BLaER1 (cell line): ENCODE measurements around the gene OSBPL10.

Experiments
- H3K27ac ChIP-seq: shearing (Covaris generic); formaldehyde crosslinking; 2 replicates; pipeline ENCODE4 v1.8.1; 2022
- H3K27me3 ChIP-seq: shearing (Covaris generic); formaldehyde crosslinking; 2 replicates; pipeline ENCODE4 v1.8.1; 2022
- H3K36me3 ChIP-seq: shearing (Covaris generic); formaldehyde crosslinking; 2 replicates; pipeline ENCODE4 v1.8.1; 2022
- H3K4me1 ChIP-seq: shearing (Covaris generic); formaldehyde crosslinking; 2 replicates; pipeline ENCODE4 v1.8.1; 2022
- H3K4me2 ChIP-seq: shearing (Covaris generic); formaldehyde crosslinking; 2 replicates; pipeline ENCODE4 v1.8.1; 2022
- H3K4me3 ChIP-seq: shearing (Covaris generic); formaldehyde crosslinking; 2 replicates; pipeline ENCODE4 v1.8.1; 2022
- H3K9ac ChIP-seq: shearing (Covaris generic); formaldehyde crosslinking; 2 replicates; pipeline ENCODE4 v1.8.1; 2022
- H3K9me3 ChIP-seq: shearing (Covaris generic); formaldehyde crosslinking; 2 replicates; pipeline ENCODE4 v1.8.1; 2022
- H4K20me1 ChIP-seq: shearing (Covaris generic); formaldehyde crosslinking; 2 replicates; pipeline ENCODE4 v1.8.1; 2022
- Cebpa-rat ChIP-seq: shearing (Covaris generic); IDR thresholded peaks from 2 replicates; pipeline ENCODE4 v1.8.1; 2022

Gene OSBPL10

GRCh38 chr3:31896648-31897433, 84.2 kb downstream of the OSBPL10 start:
- Histone ChIP-seq H3K27me3 (no peaks in the 10 kb centered on the region), H3K4me2 (no peak overlapping the region), H3K36me3 (no peaks in the 10 kb centered on the region), H3K9ac (no peak overlapping the region), H3K27ac (no peak overlapping the region), H3K9me3 (no peaks in the 10 kb centered on the region), H3K4me3 (no peak overlapping the region), H4K20me1 (no peaks in the 10 kb centered on the region), H3K4me1 (no peaks in the 10 kb centered on the region)
- no peak for TF ChIP-seq Cebpa-rat

DNA sequence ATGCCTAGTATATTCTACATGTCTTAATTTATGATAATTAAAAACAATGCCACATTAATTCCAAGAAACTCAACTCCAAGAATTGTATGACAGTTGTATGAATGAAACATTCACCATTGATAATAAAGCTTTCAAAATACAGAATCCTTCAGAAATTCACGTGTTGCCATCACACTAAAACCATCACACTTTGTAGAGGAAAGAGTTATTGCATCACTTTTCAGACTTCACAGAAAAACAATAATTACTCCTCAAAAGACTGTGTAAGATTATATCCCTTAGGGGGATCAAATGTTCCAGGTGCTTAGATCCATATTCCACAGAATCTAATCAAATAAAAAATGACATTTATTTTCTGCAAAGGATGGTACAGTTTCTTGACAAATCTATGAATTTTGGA, 85.0 kb downstream of the OSBPL10 start:
- H3K4me3 ChIP-seq = no peak overlapping the region
- H3K9ac ChIP-seq = no peak overlapping the region
- no peaks in the 10 kb centered on the region for H3K36me3 ChIP-seq
- H3K4me1 ChIP-seq = no peaks in the 10 kb centered on the region
- H3K27ac ChIP-seq = no peak overlapping the region
- no peaks in the 10 kb centered on the region for H3K27me3 ChIP-seq
- H3K4me2 ChIP-seq = no peak overlapping the region
- no peaks in the 10 kb centered on the region for H4K20me1 ChIP-seq
- no peak for TF ChIP-seq Cebpa-rat
- H3K9me3 ChIP-seq = no peaks in the 10 kb centered on the region

DNA sequence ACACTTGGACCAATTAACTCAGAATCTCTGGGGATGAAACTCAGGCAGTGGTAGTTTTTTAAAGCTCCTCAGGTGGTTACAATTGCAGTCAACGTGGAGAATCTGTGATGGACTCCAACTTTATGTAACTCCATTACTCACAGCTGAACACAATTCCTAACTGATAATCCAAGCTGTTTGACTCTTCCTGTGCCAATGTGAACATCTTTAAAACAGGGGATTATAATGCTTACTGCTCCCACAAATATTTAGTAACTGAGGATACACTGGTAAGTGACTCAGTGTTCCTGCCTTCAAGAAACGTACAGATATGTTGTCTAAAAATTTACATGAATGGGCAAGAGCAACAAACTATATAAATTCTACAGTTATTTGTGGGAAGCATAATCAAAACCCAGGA, 85.6 kb downstream of the OSBPL10 start:
- no peak overlapping the region for H3K4me2 ChIP-seq
- H3K4me1 ChIP-seq = no peaks in the 10 kb centered on the region
- no peak overlapping the region for H3K9ac ChIP-seq
- H3K27me3 ChIP-seq = no peaks in the 10 kb centered on the region
- no peak overlapping the region for H3K4me3 ChIP-seq
- no peaks in the 10 kb centered on the region for H3K36me3 ChIP-seq
- H3K9me3 ChIP-seq = no peaks in the 10 kb centered on the region
- TF ChIP-seq Cebpa-rat = no peak
- no peak overlapping the region for H3K27ac ChIP-seq
- H4K20me1 ChIP-seq = no peaks in the 10 kb centered on the region

GRCh38 chr3:31892916-31893573, 88.0 kb downstream of the OSBPL10 start:
- H3K36me3 ChIP-seq = no peaks in the 10 kb centered on the region
- no peaks in the 10 kb centered on the region for H4K20me1 ChIP-seq
- no peak for TF ChIP-seq Cebpa-rat
- no peak overlapping the region for H3K9ac ChIP-seq
- H3K4me3 ChIP-seq = no peak overlapping the region
- H3K27me3 ChIP-seq = no peaks in the 10 kb centered on the region
- H3K4me1 ChIP-seq = no peaks in the 10 kb centered on the region
- H3K27ac ChIP-seq = no peak overlapping the region
- H3K9me3 ChIP-seq = no peaks in the 10 kb centered on the region
- no peak overlapping the region for H3K4me2 ChIP-seq

DNA sequence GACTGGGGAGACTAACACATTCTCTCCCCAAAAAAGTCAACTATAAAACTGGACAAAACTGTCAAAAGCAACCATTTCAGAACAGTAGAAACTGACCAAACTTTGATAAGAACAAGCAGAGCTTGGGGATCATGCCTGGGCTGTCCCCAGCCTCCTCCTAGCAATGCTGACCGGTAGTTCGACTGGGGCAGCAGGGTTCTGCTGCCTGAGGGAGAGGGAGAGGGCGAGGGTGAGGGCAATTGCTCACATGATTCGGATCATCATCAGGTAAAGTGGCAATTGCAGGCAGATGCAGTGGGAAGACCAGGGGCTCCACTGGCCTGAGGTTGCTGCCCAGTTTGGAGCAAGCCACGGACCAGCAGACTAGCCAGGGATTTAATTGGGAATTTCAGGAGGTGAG, 88.6 kb downstream of the OSBPL10 start:
- Histone ChIP-seq H3K27ac (no peak overlapping the region), H3K4me1 (no peaks in the 10 kb centered on the region), H3K4me2 (no peak overlapping the region), H3K27me3 (no peaks in the 10 kb centered on the region), H3K36me3 (no peaks in the 10 kb centered on the region), H3K4me3 (no peak overlapping the region), H3K9ac (no peak overlapping the region), H4K20me1 (no peaks in the 10 kb centered on the region), H3K9me3 (no peaks in the 10 kb centered on the region)
- no peak for TF ChIP-seq Cebpa-rat

- no peaks in the 10 kb centered on the region for H3K27me3 ChIP-seq
- H3K9ac ChIP-seq = no peak overlapping the region
- H3K4me1 ChIP-seq = no peaks in the 10 kb centered on the region
- no peak overlapping the region for H3K4me2 ChIP-seq
- H3K4me3 ChIP-seq = no peak overlapping the region
- no peak for TF ChIP-seq Cebpa-rat
- H3K36me3 ChIP-seq = no peaks in the 10 kb centered on the region
- no peak overlapping the region for H3K27ac ChIP-seq
- H3K9me3 ChIP-seq = no peaks in the 10 kb centered on the region
- H4K20me1 ChIP-seq = no peaks in the 10 kb centered on the region
Measured at GRCh38 chr3:31891876-31892455, 89.1 kb downstream of the OSBPL10 start.

DNA sequence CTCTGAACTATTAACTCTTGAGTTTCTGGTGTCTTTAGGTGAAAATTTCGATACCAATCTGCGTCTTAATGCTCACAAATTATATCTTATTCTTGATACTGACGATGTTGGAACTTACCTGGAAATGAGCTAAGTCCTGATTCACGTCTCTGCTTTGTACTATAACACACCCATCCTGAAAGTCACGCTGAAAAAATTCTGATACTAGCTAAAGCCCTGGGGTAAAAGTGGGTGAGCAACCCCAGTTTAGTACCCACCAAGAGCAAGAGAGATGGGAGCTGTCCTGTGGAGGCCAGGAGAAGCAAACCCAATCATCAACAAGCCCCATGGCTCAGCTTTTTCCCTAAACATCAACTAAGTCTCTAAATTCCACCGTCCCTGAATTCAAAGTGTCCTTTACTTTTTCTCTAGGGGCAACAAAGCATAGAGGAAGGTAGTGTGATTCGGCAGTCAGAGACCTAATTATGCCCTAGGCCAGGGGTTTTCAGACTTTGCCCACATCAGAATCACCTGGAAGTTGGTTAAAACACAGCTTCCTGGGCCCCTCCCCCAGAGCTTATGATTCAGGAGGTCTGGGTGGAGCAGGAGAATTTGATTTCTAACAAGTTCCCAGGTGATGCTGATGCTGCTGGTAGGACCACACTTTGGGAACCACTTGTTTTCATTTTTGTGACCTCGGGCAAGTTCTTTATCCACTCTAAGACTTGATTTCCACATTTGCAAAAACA, 90.2 kb downstream of the OSBPL10 start:
- no peaks in the 10 kb centered on the region for H3K36me3 ChIP-seq
- TF ChIP-seq Cebpa-rat = no peak
- H4K20me1 ChIP-seq = no peaks in the 10 kb centered on the region
- no peaks in the 10 kb centered on the region for H3K27me3 ChIP-seq
- H3K4me1 ChIP-seq = no peaks in the 10 kb centered on the region
- H3K4me2 ChIP-seq = no peak overlapping the region
- H3K9me3 ChIP-seq = no peaks in the 10 kb centered on the region
- no peak overlapping the region for H3K4me3 ChIP-seq
- H3K27ac ChIP-seq = no peak overlapping the region
- no peak overlapping the region for H3K9ac ChIP-seq

DNA sequence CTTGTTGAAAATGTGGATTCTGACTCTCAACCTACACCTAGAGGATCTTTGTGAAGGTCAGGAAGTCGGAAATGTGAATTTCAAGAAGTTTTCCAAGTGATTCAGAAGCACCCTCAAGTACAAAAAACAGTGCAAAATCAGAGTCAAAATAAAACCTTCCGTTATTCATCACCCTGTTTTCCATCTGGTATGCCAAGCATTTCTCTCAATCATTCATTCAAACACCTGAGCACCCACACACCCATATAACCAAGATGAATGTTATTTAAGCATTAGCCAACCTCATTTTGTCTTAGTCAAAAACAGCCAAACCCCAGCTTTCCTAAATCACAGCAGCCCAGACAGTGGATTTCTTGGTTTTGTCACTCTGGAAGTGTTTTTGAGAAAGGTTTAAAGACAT, 91.1 kb downstream of the OSBPL10 start:
- Histone ChIP-seq H3K27me3 (no peaks in the 10 kb centered on the region), H3K36me3 (no peaks in the 10 kb centered on the region), H3K9ac (no peak overlapping the region), H3K4me1 (no peaks in the 10 kb centered on the region), H4K20me1 (no peaks in the 10 kb centered on the region), H3K4me3 (no peak overlapping the region), H3K9me3 (no peaks in the 10 kb centered on the region), H3K4me2 (no peak overlapping the region), H3K27ac (no peak overlapping the region)
- no peak for TF ChIP-seq Cebpa-rat

GRCh38 chr3:31885235-31885634, 95.8 kb downstream of the OSBPL10 start:
- no peaks in the 10 kb centered on the region for H3K4me1 ChIP-seq

GRCh38 chr3:31884251-31884650, 96.8 kb downstream of the OSBPL10 start:
- Histone ChIP-seq H3K4me2 (no peak overlapping the region), H4K20me1 (no peaks in the 10 kb centered on the region), H3K9me3 (no peaks in the 10 kb centered on the region), H3K27me3 (no peaks in the 10 kb centered on the region), H3K4me1 (no peaks in the 10 kb centered on the region), H3K4me3 (no peak overlapping the region), H3K27ac (no peak overlapping the region), H3K36me3 (no peaks in the 10 kb centered on the region), H3K9ac (no peak overlapping the region)
- TF ChIP-seq Cebpa-rat = no peak

More at GRCh38 chr3:31885235-31885634, 95.8 kb downstream of the OSBPL10 start:
- H3K9ac ChIP-seq = no peak overlapping the region
- no peaks in the 10 kb centered on the region for H3K27me3 ChIP-seq
- no peaks in the 10 kb centered on the region for H4K20me1 ChIP-seq
- TF ChIP-seq Cebpa-rat = no peak
- H3K27ac ChIP-seq = no peak overlapping the region
- no peak overlapping the region for H3K4me2 ChIP-seq
- no peak overlapping the region for H3K4me3 ChIP-seq
- H3K9me3 ChIP-seq = no peaks in the 10 kb centered on the region
- H3K36me3 ChIP-seq = no peaks in the 10 kb centered on the region
